Measurements from ENCODE around the gene RCOR1. TPM values are rescaled to one million over a fixed set of nuclear protein-coding genes. Genes with fewer than 3 reads are reported as not detected.

Gene RCOR1
- total RNA-seq, 5 donors from 2014 or later (not counting 1 experiment from before 2014, with no cell fraction given) = 17.7 to 25.0 (median 18.7) TPM

DNA sequence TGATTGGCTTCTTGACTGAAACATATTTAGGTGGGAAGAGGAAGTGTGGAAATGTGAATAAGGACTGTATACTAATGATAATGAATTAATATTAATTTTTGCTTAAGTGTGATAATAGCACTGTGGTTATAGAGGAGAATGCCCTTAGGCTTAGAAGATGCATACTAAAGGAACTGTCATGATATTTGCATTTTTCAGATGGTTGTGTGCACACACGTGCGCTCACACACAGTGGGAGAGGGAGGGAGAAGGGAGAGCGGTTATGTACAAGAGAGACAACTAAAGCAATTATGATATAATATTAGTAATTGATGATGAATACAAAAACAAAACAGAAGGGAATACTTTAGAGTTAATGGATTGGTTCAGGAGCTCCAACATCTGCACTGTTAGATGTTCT, 54.2 kb downstream of the RCOR1 start:
- CTCF ChIA-PET = no interaction called here
- Histone ChIP-seq H3K36me3 (ENCODE audit: control insufficient read depth in 2 of 2, extremely low read depth in 1 of 2, insufficient read depth in 1 of 2, low read length in 1 of 2) (no peaks in the 10 kb centered on the region), H3K4me1 (ENCODE audit: control insufficient read depth in 1 of 2, extremely low read depth in 1 of 2, insufficient read depth in 2 of 2, low read length in 2 of 2) (peaks cover 8 to 10% of the 10 kb centered on the region in 2 experiments), H3K27me3 (replicated peaks in 1 of 2; ENCODE audit: control insufficient read depth in 2 of 2, extremely low read depth in 1 of 2, insufficient read depth in 2 of 2, low read length in 1 of 2) (no peaks in the 10 kb centered on the region), H3K4me3 (ENCODE audit: control insufficient read depth in 1 of 2, extremely low read depth in 1 of 2, low read length in 1 of 2) (no peak overlapping the region), H3K9me3 (no peaks in the 10 kb centered on the region), H3K27ac (ENCODE audit: low read length) (no peak overlapping the region)
- Mint-ChIP-seq H3K27me3 (no peaks in the 10 kb centered on the region), H3K27ac (no peak overlapping the region), H3K36me3 (no peaks in the 10 kb centered on the region), H3K4me1 (peaks cover 66 to 78% (median 68%) of the 10 kb centered on the region in 3 donors), H3K4me3 (no peak overlapping the region), H3K9me3 (no peaks in the 10 kb centered on the region)
- POLR2A ChIA-PET = no interaction called here
- DNase-seq (no peak), ATAC-seq (replicated peaks in 1 of 4) (no peak)
- WGBS (ENCODE audit: insufficient coverage) = no CpG with 5 or more reads among the region's 3 CpGs

DNA sequence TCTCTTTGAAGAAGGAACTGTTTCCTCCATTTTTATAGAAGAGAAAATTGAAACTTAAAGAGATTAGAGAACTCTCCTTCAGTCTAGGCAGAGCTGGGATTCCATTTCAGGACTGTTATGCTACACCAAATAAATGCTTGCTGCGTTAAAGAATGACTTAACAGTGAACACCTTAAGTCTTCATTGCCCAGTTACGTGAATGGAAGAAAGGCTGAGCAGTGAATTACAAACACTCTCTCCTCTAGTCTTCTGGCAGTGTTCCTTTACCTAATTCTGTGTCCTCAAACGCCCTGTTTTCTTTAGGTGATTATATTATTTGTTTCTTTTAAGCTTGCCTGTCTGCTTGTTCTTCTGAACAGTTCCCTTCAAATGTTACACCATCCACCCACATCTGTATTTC, 59.7 kb downstream of the RCOR1 start:
- Histone ChIP-seq H3K36me3 (ENCODE audit: control insufficient read depth in 2 of 2, extremely low read depth in 1 of 2, insufficient read depth in 1 of 2, low read length in 1 of 2) (no peaks in the 10 kb centered on the region), H3K4me3 (ENCODE audit: control insufficient read depth in 1 of 2, extremely low read depth in 1 of 2, low read length in 1 of 2) (no peak overlapping the region), H3K9me3 (no peaks in the 10 kb centered on the region), H3K27me3 (replicated peaks in 1 of 2; ENCODE audit: control insufficient read depth in 2 of 2, extremely low read depth in 1 of 2, insufficient read depth in 2 of 2, low read length in 1 of 2) (no peaks in the 10 kb centered on the region), H3K27ac (ENCODE audit: low read length) (no peak overlapping the region), H3K4me1 (ENCODE audit: control insufficient read depth in 1 of 2, extremely low read depth in 1 of 2, insufficient read depth in 2 of 2, low read length in 2 of 2) (peaks cover 0 to 2% of the 10 kb centered on the region in 2 experiments)
- ATAC-seq (replicated peaks in 1 of 4) = no peak
- no peak for DNase-seq
- Mint-ChIP-seq H3K27me3 (no peaks in the 10 kb centered on the region), H3K4me3 (no peak overlapping the region), H3K9me3 (peaks cover 3 to 5% (median 3%) of the 10 kb centered on the region in 3 donors), H3K36me3 (peaks cover 5% of the 10 kb centered on the region), H3K27ac (no peak overlapping the region), H3K4me1 (peaks cover 39 to 43% (median 40%) of the 10 kb centered on the region in 3 donors)
- ChIA-PET POLR2A (no interaction called here), CTCF (interaction anchor here in 1 of 2 donors (0.5 kb wide), 1 partner anchor 370 kb away, joined by 3 read pairs; no protein-coding TSS in a partner anchor)
- WGBS (ENCODE audit: insufficient coverage) = 100% methylated on average over 1 of the region's 3 CpGs

DNA sequence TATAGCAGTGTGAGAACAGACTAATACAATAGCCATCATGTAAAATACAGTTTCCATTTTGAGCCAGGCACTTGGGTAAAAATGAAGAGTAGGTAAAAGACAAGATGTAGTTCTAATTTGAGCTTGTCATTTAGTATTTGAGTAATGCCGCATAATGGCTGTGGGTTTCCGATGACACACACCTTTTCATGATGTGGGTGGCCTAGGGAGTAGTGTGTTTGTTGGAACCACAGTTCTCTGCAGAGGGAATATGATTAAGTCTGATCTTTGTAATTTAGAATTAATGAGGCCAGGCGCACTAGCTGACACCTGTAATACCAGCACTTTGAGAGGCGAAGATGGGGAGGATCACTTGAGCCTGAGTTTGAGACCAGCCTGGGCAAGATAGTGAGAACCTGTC, 61.8 kb downstream of the RCOR1 start:
- WGBS (ENCODE audit: insufficient coverage) = 62% methylated on average over 2 of the region's 4 CpGs
- no peaks in the 10 kb centered on the region for H3K9me3 ChIP-seq
- H3K36me3 ChIP-seq (ENCODE audit: control insufficient read depth in 2 of 2, extremely low read depth in 1 of 2, insufficient read depth in 1 of 2, low read length in 1 of 2) = no peaks in the 10 kb centered on the region
- peaks cover 32 to 47% (median 36%) of the 10 kb centered on the region in 3 donors for H3K4me1 Mint-ChIP-seq
- H3K4me1 ChIP-seq (ENCODE audit: control insufficient read depth in 1 of 2, extremely low read depth in 1 of 2, insufficient read depth in 2 of 2, low read length in 2 of 2) = peaks cover 0 to 2% of the 10 kb centered on the region in 2 experiments
- H3K9me3 Mint-ChIP-seq = peaks cover 3 to 5% (median 3%) of the 10 kb centered on the region in 3 donors
- ChIA-PET POLR2A (no interaction called here), CTCF (interaction anchor here in 1 of 2 donors (1.3 kb wide), 1 partner anchor 40 kb away, joined by 3 read pairs; no protein-coding TSS in a partner anchor)
- DNase-seq (no peak), ATAC-seq (replicated peaks in 1 of 4) (no peak)
- no peak overlapping the region for H3K27ac Mint-ChIP-seq
- H3K4me3 ChIP-seq (ENCODE audit: control insufficient read depth in 1 of 2, extremely low read depth in 1 of 2, low read length in 1 of 2) = no peak overlapping the region
- peaks cover 5% of the 10 kb centered on the region for H3K36me3 Mint-ChIP-seq
- no peaks in the 10 kb centered on the region for H3K27me3 ChIP-seq (replicated peaks in 1 of 2; ENCODE audit: control insufficient read depth in 2 of 2, extremely low read depth in 1 of 2, insufficient read depth in 2 of 2, low read length in 1 of 2)
- no peak overlapping the region for H3K27ac ChIP-seq (ENCODE audit: low read length)
- H3K4me3 Mint-ChIP-seq = no peak overlapping the region
- H3K27me3 Mint-ChIP-seq = no peaks in the 10 kb centered on the region

GRCh38 chr14:102655137-102655536, 62.7 kb downstream of the RCOR1 start:
- DNase-seq (no peak), ATAC-seq (replicated peaks in 1 of 4) (no peak)
- H3K27ac Mint-ChIP-seq = no peak overlapping the region
- Histone ChIP-seq H3K27ac (ENCODE audit: low read length) (no peak overlapping the region), H3K4me3 (ENCODE audit: control insufficient read depth in 1 of 2, extremely low read depth in 1 of 2, low read length in 1 of 2) (no peak overlapping the region), H3K4me1 (ENCODE audit: control insufficient read depth in 1 of 2, extremely low read depth in 1 of 2, insufficient read depth in 2 of 2, low read length in 2 of 2) (peaks cover 0 to 2% of the 10 kb centered on the region in 2 experiments), H3K27me3 (replicated peaks in 1 of 2; ENCODE audit: control insufficient read depth in 2 of 2, extremely low read depth in 1 of 2, insufficient read depth in 2 of 2, low read length in 1 of 2) (no peaks in the 10 kb centered on the region), H3K36me3 (ENCODE audit: control insufficient read depth in 2 of 2, extremely low read depth in 1 of 2, insufficient read depth in 1 of 2, low read length in 1 of 2) (no peaks in the 10 kb centered on the region), H3K9me3 (no peaks in the 10 kb centered on the region)
- H3K4me1 Mint-ChIP-seq = peaks cover 27 to 48% (median 38%) of the 10 kb centered on the region in 3 donors
- CTCF ChIA-PET = interaction anchor here in 1 of 2 donors (0.6 to 1.3 kb wide), 2 partner anchors 30 to 40 kb away, joined by 3 read pairs; no protein-coding TSS in a partner anchor
- H3K4me3 Mint-ChIP-seq = no peak overlapping the region
- H3K36me3 Mint-ChIP-seq = peaks cover 5% of the 10 kb centered on the region
- peaks cover 3 to 5% (median 3%) of the 10 kb centered on the region in 3 donors for H3K9me3 Mint-ChIP-seq
- POLR2A ChIA-PET = interaction anchor here (0.6 kb wide), 5 partner anchors 20 to 809 kb away, joined by 3 to 8 read pairs (median 3); no protein-coding TSS in a partner anchor
- no peaks in the 10 kb centered on the region for H3K27me3 Mint-ChIP-seq

- H3K27me3 Mint-ChIP-seq = no peaks in the 10 kb centered on the region
- no peaks in the 10 kb centered on the region for H3K9me3 Mint-ChIP-seq
- DNase-seq (no peak), ATAC-seq (replicated peaks in 1 of 4) (no peak)
- no peak overlapping the region for H3K27ac Mint-ChIP-seq
- Histone ChIP-seq H3K36me3 (ENCODE audit: control insufficient read depth in 2 of 2, extremely low read depth in 1 of 2, insufficient read depth in 1 of 2, low read length in 1 of 2) (no peaks in the 10 kb centered on the region), H3K4me3 (ENCODE audit: control insufficient read depth in 1 of 2, extremely low read depth in 1 of 2, low read length in 1 of 2) (no peak overlapping the region), H3K4me1 (ENCODE audit: control insufficient read depth in 1 of 2, extremely low read depth in 1 of 2, insufficient read depth in 2 of 2, low read length in 2 of 2) (no peaks in the 10 kb centered on the region), H3K9me3 (no peaks in the 10 kb centered on the region), H3K27ac (ENCODE audit: low read length) (no peak overlapping the region), H3K27me3 (replicated peaks in 1 of 2; ENCODE audit: control insufficient read depth in 2 of 2, extremely low read depth in 1 of 2, insufficient read depth in 2 of 2, low read length in 1 of 2) (no peaks in the 10 kb centered on the region)
- no peak overlapping the region for H3K4me3 Mint-ChIP-seq
- 80% methylated on average over 1 of the region's 4 CpGs for WGBS (ENCODE audit: insufficient coverage)
- peaks cover 31 to 43% (median 38%) of the 10 kb centered on the region in 3 donors for H3K4me1 Mint-ChIP-seq
- peaks cover 5% of the 10 kb centered on the region for H3K36me3 Mint-ChIP-seq
- POLR2A ChIA-PET = no interaction called here
- CTCF ChIA-PET = no interaction called here
Observed at GRCh38 chr14:102659797-102660196, 67.3 kb downstream of the RCOR1 start.

DNA sequence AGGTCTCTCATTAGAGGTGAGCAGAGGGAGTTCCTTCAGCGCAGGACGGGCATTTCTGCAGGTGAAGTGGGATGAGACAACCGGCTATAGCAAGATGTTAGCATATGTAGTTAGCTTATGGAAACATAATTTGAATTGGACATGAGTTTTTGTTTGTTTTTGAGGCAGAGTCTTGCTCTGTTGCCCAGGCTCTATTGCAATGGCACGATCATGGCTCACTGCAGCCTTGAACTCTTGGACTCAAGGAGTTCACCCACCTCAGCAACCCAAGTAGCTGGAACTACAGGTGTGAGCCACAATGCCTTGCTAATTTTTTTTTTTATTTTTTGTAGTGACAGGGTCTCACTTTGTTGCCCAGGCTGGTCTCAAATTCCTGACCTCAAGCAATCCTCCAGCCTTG, 69.2 kb downstream of the RCOR1 start:
- H3K4me1 ChIP-seq (ENCODE audit: control insufficient read depth in 1 of 2, extremely low read depth in 1 of 2, insufficient read depth in 2 of 2, low read length in 2 of 2) = no peaks in the 10 kb centered on the region
- H3K27ac ChIP-seq (ENCODE audit: low read length) = no peak overlapping the region
- ChIA-PET CTCF (no interaction called here), POLR2A (interaction anchor here in 1 of 2 donors (0.6 kb wide), 2 partner anchors 183 to 680 kb away, joined by 3 read pairs; no protein-coding TSS in a partner anchor)
- no peak for ATAC-seq (replicated peaks in 1 of 4)
- Mint-ChIP-seq H3K4me1 (peaks cover 31 to 49% (median 41%) of the 10 kb centered on the region in 3 donors), H3K9me3 (no peaks in the 10 kb centered on the region), H3K27ac (no peak overlapping the region), H3K27me3 (no peaks in the 10 kb centered on the region), H3K4me3 (no peak overlapping the region), H3K36me3 (peaks cover 5% of the 10 kb centered on the region)
- H3K36me3 ChIP-seq (ENCODE audit: control insufficient read depth in 2 of 2, extremely low read depth in 1 of 2, insufficient read depth in 1 of 2, low read length in 1 of 2) = no peaks in the 10 kb centered on the region
- 94% methylated on average over 3 of the region's 4 CpGs for WGBS (ENCODE audit: insufficient coverage)
- no peak for DNase-seq
- no peaks in the 10 kb centered on the region for H3K9me3 ChIP-seq
- no peaks in the 10 kb centered on the region for H3K27me3 ChIP-seq (replicated peaks in 1 of 2; ENCODE audit: control insufficient read depth in 2 of 2, extremely low read depth in 1 of 2, insufficient read depth in 2 of 2, low read length in 1 of 2)
- H3K4me3 ChIP-seq (ENCODE audit: control insufficient read depth in 1 of 2, extremely low read depth in 1 of 2, low read length in 1 of 2) = no peak overlapping the region

Data from T-cell (primary cell).